Cardiac muscle cell (in vitro differentiated cells and primary cell): Measurements from ENCODE around the gene MCL1. TPM values are rescaled to one million over a fixed set of nuclear protein-coding genes. Genes with fewer than 3 reads are reported as not detected.

Source experiments
- DNase-seq, 2 donors: peaks; one replicate each; pipeline versions ENCODE4 v3.0.0 to v3.0.0-alpha.2; 2010 to 2017; ENCODE audit warnings: low read depth in 1 of 2, low spot score in 1 of 2
- H3K27ac ChIP-seq: fragments of 200-600 bp; sonication (generic); 2 replicates; pipeline ENCODE4 v1.5.1; 2016
- H3K27me3 ChIP-seq: fragments of 200-600 bp; sonication (generic); 2 replicates; pipeline ENCODE4 v1.6.0; 2016; ENCODE audit warnings: control low read depth
- H3K36me3 ChIP-seq: fragments of 200-600 bp; sonication (generic); 2 replicates; pipeline ENCODE4 v1.5.1; 2016; ENCODE audit warnings: control low read depth
- H3K4me1 ChIP-seq: fragments of 200-600 bp; sonication (generic); 2 replicates; pipeline ENCODE4 v1.8.1; 2017; ENCODE audit warnings: low read depth, mild to moderate bottlenecking, mixed run types
- H3K4me3 ChIP-seq: fragments of 200-600 bp; sonication (generic); 2 replicates; pipeline ENCODE4 v1.5.1; 2016; ENCODE audit warnings: mild to moderate bottlenecking
- H3K9me3 ChIP-seq: fragments of 200-600 bp; sonication (generic); 2 replicates; pipeline ENCODE4 v1.5.1; 2017; ENCODE audit warnings: low read depth, mild to moderate bottlenecking, control low read depth
- CTCF ChIP-seq: IDR thresholded peaks from 2 replicates; pipeline ENCODE4 v1.5.1; 2012; ENCODE audit warnings: low read depth, mild to moderate bottlenecking, low read length
- polyA plus RNA-seq: library from polyadenylated mRNA; unstranded; fragments of >200 nt; fragmentation: Nextera tagmentation; extraction: Ambion mirVana; gene quantifications from 2 replicates; pipeline ENCODE4 v1.2.1, GENCODE V29; 2016
- total RNA-seq: library from RNA; depleted of rRNA; stranded (reverse); fragments of >200 nt; gene quantifications from 2 replicates; pipeline ENCODE4 v1.2.3, GENCODE V29; 2016

The MCL1 gene
- total and polyA plus RNA-seq, 2 experiments from 2014 or later: 65.2 to 101 TPM

- Histone ChIP-seq H3K36me3 (peaks cover 62% of the 10 kb centered on the region), H3K27ac (peak overlapping the region; percentile 58), H3K9me3 (no peaks in the 10 kb centered on the region), H3K4me1 (no peaks in the 10 kb centered on the region), H3K4me3 (no peak overlapping the region), H3K27me3 (no peaks in the 10 kb centered on the region)
- no peak for TF ChIP-seq CTCF
- no peak for DNase-seq
Measured at GRCh38 chr1:150622303-150622975, 43.0 kb upstream of the MCL1 start.

- H3K27ac ChIP-seq: peak overlapping the region; percentile 58
- no peaks in the 10 kb centered on the region for H3K27me3 ChIP-seq
- TF ChIP-seq CTCF: peak; percentile 77
- no peak overlapping the region for H3K4me3 ChIP-seq
- DNase-seq: peak; percentile 54 to 84
- H3K4me1 ChIP-seq: no peaks in the 10 kb centered on the region
- no peaks in the 10 kb centered on the region for H3K9me3 ChIP-seq
- peaks cover 60% of the 10 kb centered on the region for H3K36me3 ChIP-seq
Measured at GRCh38 chr1:150621497-150622302, 42.3 kb upstream of the MCL1 start.

- Histone ChIP-seq H3K27me3 (no peaks in the 10 kb centered on the region), H3K9me3 (no peaks in the 10 kb centered on the region), H3K27ac (no peak overlapping the region), H3K36me3 (peaks cover 55% of the 10 kb centered on the region), H3K4me1 (no peaks in the 10 kb centered on the region), H3K4me3 (no peak overlapping the region)
- TF ChIP-seq CTCF: no peak
- DNase-seq: no peak
Measured at GRCh38 chr1:150620919-150621318, 41.5 kb upstream of the MCL1 start.

- H3K27me3 ChIP-seq: no peaks in the 10 kb centered on the region
- peaks cover 45% of the 10 kb centered on the region for H3K36me3 ChIP-seq
- H3K9me3 ChIP-seq: no peaks in the 10 kb centered on the region
- no peak overlapping the region for H3K4me3 ChIP-seq
- H3K27ac ChIP-seq: peak overlapping the region; percentile 60
- H3K4me1 ChIP-seq: no peaks in the 10 kb centered on the region
- DNase-seq: peak in 1 of 2 donors; percentile 81
- TF ChIP-seq CTCF: peak; percentile 42
Measured at GRCh38 chr1:150619576-150620509, 40.4 kb upstream of the MCL1 start.

- peaks cover 26% of the 10 kb centered on the region for H3K36me3 ChIP-seq
- H3K9me3 ChIP-seq: no peaks in the 10 kb centered on the region
- no peaks in the 10 kb centered on the region for H3K4me1 ChIP-seq
- TF ChIP-seq CTCF: no peak
- H3K27me3 ChIP-seq: no peaks in the 10 kb centered on the region
- no peak overlapping the region for H3K4me3 ChIP-seq
- no peak for DNase-seq
- no peak overlapping the region for H3K27ac ChIP-seq
Measured at GRCh38 chr1:150615346-150616201, 36.2 kb upstream of the MCL1 start.
